Measurements from ENCODE around the gene ASL.

The ASL gene

GRCh38 chr7:66047426-66047825 lies 28.2 kb upstream of the ASL start:
- TF ChIP-seq CTCF (IDR thresholded peaks at IDR 0.05): no peak

- no peak for TF ChIP-seq CTCF (IDR thresholded peaks at IDR 0.05)
These were observed 25.2 kb upstream of the ASL start for GRCh38 chr7:66050337-66050957.

GRCh38 chr7:66050990-66051448 lies 24.6 kb upstream of the ASL start:
- TF ChIP-seq CTCF (IDR thresholded peaks at IDR 0.05): no peak

GRCh38 chr7:66052447-66052846 lies 23.2 kb upstream of the ASL start:
- TF ChIP-seq CTCF (IDR thresholded peaks at IDR 0.05): no peak

GRCh38 chr7:66054063-66054462 lies 21.6 kb upstream of the ASL start:
- TF ChIP-seq CTCF (IDR thresholded peaks at IDR 0.05): no peak

- TF ChIP-seq CTCF (IDR thresholded peaks at IDR 0.05): no peak
These were observed 20.2 kb upstream of the ASL start for GRCh38 chr7:66055321-66055956.

- no peak for TF ChIP-seq CTCF (IDR thresholded peaks at IDR 0.05)
These were observed 14.8 kb upstream of the ASL start for GRCh38 chr7:66060796-66061195.
